PC-9 (cell line): ENCODE data around the gene ARID5B. TPM values are rescaled to one million over a fixed set of nuclear protein-coding genes. Genes with fewer than 3 reads are reported as not detected.

ENCODE experiments used
- BruUV-seq: library from RNA; stranded (reverse); fragments of 400-500 nt; replicated peaks from 2 replicates; lab custom pipeline; 2021; lab: Mats Ljungman, UMichigan
- CTCF ChIA-PET: fragments of 300-600 bp; sonication (Branson Sonifier 250); formaldehyde crosslinking; loops from one replicate; lab custom pipeline; 2022; ENCODE audit warnings: antibody characterized with exemption; lab: Charles Lee
- POLR2A ChIA-PET: fragments of 300-600 bp; sonication (Branson Sonifier 250); formaldehyde crosslinking; loops from one replicate; lab custom pipeline; 2022; ENCODE audit warnings: antibody characterized with exemption; ENCODE audit not compliant: unreplicated experiment; lab: Charles Lee
- DNase-seq, 2 experiments: peaks; one replicate each; pipeline versions ENCODE4 v3.0.0 to v3.0.0-alpha.2; 2015 to 2022; ENCODE audit warnings: mixed read lengths in 1 of 2
- H2AFZ ChIP-seq: fragments of 200-600 bp; sonication (generic); 2 replicates; pipeline ENCODE4 v1.8.1; 2017; ENCODE audit warnings: antibody characterized with exemption
- H3F3A ChIP-seq: fragments of 200-600 bp; sonication (generic); 2 replicates; pipeline ENCODE4 v1.8.1; 2017; ENCODE audit warnings: antibody characterized with exemption, mild to moderate bottlenecking, low read depth; ENCODE audit not compliant: insufficient read depth
- H3K27ac ChIP-seq: fragments of 200-600 bp; sonication (generic); 2 replicates; pipeline ENCODE4 v1.6.1; 2016; ENCODE audit warnings: mixed run types
- H3K27me3 ChIP-seq: fragments of 200-600 bp; sonication (generic); 2 replicates; pipeline ENCODE4 v1.6.1; 2016; ENCODE audit warnings: low read depth, mixed run types; ENCODE audit not compliant: insufficient read depth
- H3K36me3 ChIP-seq: fragments of 200-600 bp; sonication (generic); 2 replicates; pipeline ENCODE4 v1.6.1; 2016; ENCODE audit warnings: low read depth, mixed run types
- H3K4me1 ChIP-seq: fragments of 200-600 bp; sonication (generic); replicated peaks from 2 replicates; pipeline ENCODE4 v1.6.1; 2016; ENCODE audit warnings: mixed run types; ENCODE audit not compliant: insufficient read depth
- H3K4me2 ChIP-seq: fragments of 200-600 bp; sonication (generic); 2 replicates; pipeline ENCODE4 v1.6.1; 2017; ENCODE audit warnings: mixed run types
- H3K4me3 ChIP-seq: fragments of 200-600 bp; sonication (generic); 2 replicates; pipeline ENCODE4 v1.6.1; 2016; ENCODE audit warnings: mixed run types
- H3K79me2 ChIP-seq: fragments of 200-600 bp; sonication (generic); 2 replicates; pipeline ENCODE4 v1.6.1; 2017; ENCODE audit warnings: low read depth, mixed run types
- H3K9me2 ChIP-seq: fragments of 200-600 bp; sonication (generic); 2 replicates; pipeline ENCODE4 v1.8.1; 2017; ENCODE audit warnings: mild to moderate bottlenecking; ENCODE audit not compliant: insufficient read depth
- H3K9me3 ChIP-seq: fragments of 200-600 bp; sonication (generic); 2 replicates; pipeline ENCODE4 v1.8.1; 2016; ENCODE audit warnings: low read depth; ENCODE audit not compliant: insufficient read depth
- H4K20me1 ChIP-seq: fragments of 200-600 bp; sonication (generic); 2 replicates; pipeline ENCODE4 v1.8.1; 2017; ENCODE audit not compliant: insufficient read depth
- CTCF ChIP-seq: fragments of 200-600 bp; sonication (generic); conservative IDR thresholded peaks from 2 replicates; pipeline ENCODE4 v1.6.1; 2017; ENCODE audit warnings: mixed run types, antibody characterized with exemption, mild to moderate bottlenecking, moderate library complexity
- EZH2 ChIP-seq: fragments of 200-600 bp; sonication (generic); IDR thresholded peaks from 2 replicates; pipeline ENCODE4 v1.8.0; 2017; ENCODE audit warnings: antibody characterized with exemption, low read depth
- intact Hi-C: fragments of 100-400 bp; cut with micrococcal nuclease; formaldehyde crosslinking; loops from one replicate; pipeline ENCODE4 v1.10.0; 2022; ENCODE audit not compliant: unreplicated experiment
- total RNA-seq: library from RNA; stranded (reverse); gene quantifications from 2 replicates; pipeline ENCODE4 v1.2.3, GENCODE V29; 2021

The ARID5B gene
- total RNA-seq, 1 experiment from 2014 or later, result 7.4 TPM

- H3K27me3 ChIP-seq, result no peaks in the 10 kb centered on the region
- ChIA-PET POLR2A (no interaction called here), CTCF (interaction anchor here (0.6 kb wide), 1 partner anchor 139 kb away, joined by 3 read pairs; the partner anchor contains the start of gene ARID5B)
- H3F3A ChIP-seq, result peaks cover 7% of the 10 kb centered on the region; the same call in 1 of the 2 replicates
- no peaks in the 10 kb centered on the region for H3K79me2 ChIP-seq
- TF ChIP-seq CTCF (no peak), EZH2 (no peak)
- intact Hi-C loops, result no loop called here
- no peaks in the 10 kb centered on the region for H4K20me1 ChIP-seq
- BruUV-seq, result no TSS peak
- H3K4me2 ChIP-seq, result no peak overlapping the region
- H3K9me2 ChIP-seq, result no peaks in the 10 kb centered on the region
- no peak overlapping the region for H3K27ac ChIP-seq
- DNase-seq, result no peak
- H3K4me3 ChIP-seq, result no peak overlapping the region
- peaks cover 41% of the 10 kb centered on the region for H3K4me1 ChIP-seq
- H3K9me3 ChIP-seq, result peaks cover 12% of the 10 kb centered on the region; the same call in 1 of the 2 replicates
- no peaks in the 10 kb centered on the region for H3K36me3 ChIP-seq
- H2AFZ ChIP-seq, result no peak overlapping the region
Observed at GRCh38 chr10:62040881-62041280, 139.4 kb downstream of the ARID5B start.

GRCh38 chr10:62043421-62044021, 142.0 kb downstream of the ARID5B start:
- Histone ChIP-seq H4K20me1 (no peaks in the 10 kb centered on the region), H3K79me2 (no peaks in the 10 kb centered on the region), H3K4me3 (no peak overlapping the region), H3K27me3 (no peaks in the 10 kb centered on the region), H3K4me1 (peaks cover 43% of the 10 kb centered on the region), H3K4me2 (no peak overlapping the region), H3K9me3 (peaks cover 12% of the 10 kb centered on the region; the same call in 1 of the 2 replicates), H3K27ac (no peak overlapping the region), H2AFZ (no peak overlapping the region), H3K36me3 (no peaks in the 10 kb centered on the region), H3F3A (peaks cover 13% of the 10 kb centered on the region; the same call in 1 of the 2 replicates), H3K9me2 (no peaks in the 10 kb centered on the region)
- no TSS peak for BruUV-seq
- TF ChIP-seq EZH2 (no peak), CTCF (no peak)
- intact Hi-C loops, result no loop called here
- CTCF ChIA-PET, result interaction anchor here (0.6 kb wide), 1 partner anchor 200 kb away, joined by 6 read pairs; no protein-coding TSS in a partner anchor
- POLR2A ChIA-PET, result no interaction called here
- no peak for DNase-seq

GRCh38 chr10:62044566-62044965, 143.1 kb downstream of the ARID5B start:
- no peak overlapping the region for H3K4me2 ChIP-seq
- peaks cover 44% of the 10 kb centered on the region for H3K4me1 ChIP-seq
- H3K9me2 ChIP-seq, result no peaks in the 10 kb centered on the region
- peaks cover 12% of the 10 kb centered on the region; the same call in 1 of the 2 replicates for H3K9me3 ChIP-seq
- no peaks in the 10 kb centered on the region for H3K27me3 ChIP-seq
- H3K79me2 ChIP-seq, result no peaks in the 10 kb centered on the region
- BruUV-seq, result no TSS peak
- intact Hi-C loops, result no loop called here
- H3K4me3 ChIP-seq, result no peak overlapping the region
- H3K27ac ChIP-seq, result no peak overlapping the region
- H3K36me3 ChIP-seq, result no peaks in the 10 kb centered on the region
- POLR2A ChIA-PET, result no interaction called here
- H3F3A ChIP-seq, result peaks cover 18% of the 10 kb centered on the region; the same call in 1 of the 2 replicates
- no peak overlapping the region for H2AFZ ChIP-seq
- no peak for TF ChIP-seq CTCF
- no peak for TF ChIP-seq EZH2
- DNase-seq, result no peak
- CTCF ChIA-PET, result no interaction called here
- no peaks in the 10 kb centered on the region for H4K20me1 ChIP-seq
